MM.1S (cell line): Measurements from ENCODE around the gene PAPPA.

Source experiments
- DNase-seq: peaks from one replicate; pipeline ENCODE4 v3.0.0-alpha.2; 2015
- H2AFZ ChIP-seq: fragments of 300-600 bp; sonication (generic); 2 replicates; pipeline ENCODE4 v1.6.0; 2016; ENCODE audit warnings: antibody characterized with exemption, low read length
- H3F3A ChIP-seq: fragments of 300-600 bp; sonication (generic); 2 replicates; pipeline ENCODE4 v1.6.1; 2016; ENCODE audit warnings: mild to moderate bottlenecking, antibody characterized with exemption, low read length, moderate library complexity, mixed read lengths; ENCODE audit not compliant: insufficient read depth
- H3K27ac ChIP-seq: fragments of 300-600 bp; sonication (generic); 2 replicates; pipeline ENCODE4 v1.5.1; 2016; ENCODE audit warnings: mild to moderate bottlenecking, low read length
- H3K27me3 ChIP-seq: fragments of 300-600 bp; sonication (generic); replicated peaks from 2 replicates; pipeline ENCODE4 v1.6.0; 2016; ENCODE audit warnings: low read length; ENCODE audit not compliant: insufficient read depth
- H3K36me3 ChIP-seq: fragments of 300-600 bp; sonication (generic); replicated peaks from 2 replicates; pipeline ENCODE4 v1.6.1; 2016; ENCODE audit warnings: mild to moderate bottlenecking, low read length, mixed read lengths; ENCODE audit not compliant: insufficient read depth
- H3K4me1 ChIP-seq: fragments of 300-600 bp; sonication (generic); 2 replicates; pipeline ENCODE4 v1.6.1; 2016; ENCODE audit warnings: low read length, mixed read lengths
- H3K4me2 ChIP-seq: fragments of 300-600 bp; sonication (generic); 2 replicates; pipeline ENCODE4 v1.6.0; 2016; ENCODE audit warnings: low read depth, low read length
- H3K4me3 ChIP-seq: fragments of 300-600 bp; sonication (generic); 2 replicates; pipeline ENCODE4 v1.5.1; 2016; ENCODE audit warnings: low read length, mixed read lengths
- H3K79me2 ChIP-seq: fragments of 300-600 bp; sonication (generic); 2 replicates; pipeline ENCODE4 v1.6.1; 2016; ENCODE audit warnings: mixed run types, low read length, mixed read lengths
- H3K9ac ChIP-seq: fragments of 300-600 bp; sonication (generic); 2 replicates; pipeline ENCODE4 v1.6.1; 2016; ENCODE audit warnings: low read length, mixed read lengths
- H3K9me2 ChIP-seq: fragments of 300-600 bp; sonication (generic); replicated peaks from 2 replicates; pipeline ENCODE4 v1.6.1; 2016; ENCODE audit warnings: mild to moderate bottlenecking, low read length, mixed read lengths; ENCODE audit not compliant: insufficient read depth
- H3K9me3 ChIP-seq: fragments of 300-600 bp; sonication (generic); replicated peaks from 2 replicates; pipeline ENCODE4 v1.6.1; 2016; ENCODE audit warnings: mild to moderate bottlenecking, low read length, mixed read lengths; ENCODE audit not compliant: insufficient read depth
- H4K20me1 ChIP-seq: fragments of 300-600 bp; sonication (generic); 2 replicates; pipeline ENCODE4 v1.6.1; 2016; ENCODE audit warnings: mild to moderate bottlenecking, low read length, moderate library complexity, mixed read lengths; ENCODE audit not compliant: insufficient read depth
- EZH2 ChIP-seq: fragments of 300-600 bp; sonication (generic); optimal IDR thresholded peaks from 2 replicates; pipeline ENCODE3; 2017; ENCODE audit warnings: low read depth, mild to moderate bottlenecking, antibody characterized with exemption, low read length, mixed read lengths
- EZH2phosphoT487 ChIP-seq: fragments of 300-600 bp; sonication (generic); IDR thresholded peaks from 2 replicates; pipeline ENCODE4 v1.6.1; 2018; ENCODE audit warnings: antibody characterized with exemption, low read length
- TF ChIP-seq, protein P1 (sequence below): fragments of 300-600 bp; sonication (generic); IDR thresholded peaks from 2 replicates; pipeline ENCODE4 v1.5.1; 2016; ENCODE audit warnings: antibody characterized with exemption, low read length, mixed read lengths

The PAPPA gene

GRCh38 chr9:116361547-116361946, 208.0 kb downstream of the PAPPA start:
- Histone ChIP-seq H3K79me2 (no peaks in the 10 kb centered on the region), H3K36me3 (no peaks in the 10 kb centered on the region), H3K9ac (no peak overlapping the region), H4K20me1 (no peaks in the 10 kb centered on the region), H3K9me2 (no peaks in the 10 kb centered on the region), H3K9me3 (no peaks in the 10 kb centered on the region), H2AFZ (no peak overlapping the region), H3K4me1 (no peaks in the 10 kb centered on the region), H3F3A (no peaks in the 10 kb centered on the region), H3K4me2 (no peak overlapping the region), H3K4me3 (no peak overlapping the region), H3K27ac (no peak overlapping the region), H3K27me3 (no peaks in the 10 kb centered on the region)
- TF ChIP-seq, protein P1, sequence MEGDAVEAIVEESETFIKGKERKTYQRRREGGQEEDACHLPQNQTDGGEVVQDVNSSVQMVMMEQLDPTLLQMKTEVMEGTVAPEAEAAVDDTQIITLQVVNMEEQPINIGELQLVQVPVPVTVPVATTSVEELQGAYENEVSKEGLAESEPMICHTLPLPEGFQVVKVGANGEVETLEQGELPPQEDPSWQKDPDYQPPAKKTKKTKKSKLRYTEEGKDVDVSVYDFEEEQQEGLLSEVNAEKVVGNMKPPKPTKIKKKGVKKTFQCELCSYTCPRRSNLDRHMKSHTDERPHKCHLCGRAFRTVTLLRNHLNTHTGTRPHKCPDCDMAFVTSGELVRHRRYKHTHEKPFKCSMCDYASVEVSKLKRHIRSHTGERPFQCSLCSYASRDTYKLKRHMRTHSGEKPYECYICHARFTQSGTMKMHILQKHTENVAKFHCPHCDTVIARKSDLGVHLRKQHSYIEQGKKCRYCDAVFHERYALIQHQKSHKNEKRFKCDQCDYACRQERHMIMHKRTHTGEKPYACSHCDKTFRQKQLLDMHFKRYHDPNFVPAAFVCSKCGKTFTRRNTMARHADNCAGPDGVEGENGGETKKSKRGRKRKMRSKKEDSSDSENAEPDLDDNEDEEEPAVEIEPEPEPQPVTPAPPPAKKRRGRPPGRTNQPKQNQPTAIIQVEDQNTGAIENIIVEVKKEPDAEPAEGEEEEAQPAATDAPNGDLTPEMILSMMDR: no peak
- TF ChIP-seq EZH2 (no peak), EZH2phosphoT487 (no peak)
- no peak for DNase-seq

GRCh38 chr9:116362493-116362892, 208.9 kb downstream of the PAPPA start:
- no peak for DNase-seq
- Histone ChIP-seq H2AFZ (no peak overlapping the region), H3K36me3 (no peaks in the 10 kb centered on the region), H3K4me1 (no peaks in the 10 kb centered on the region), H3K9me2 (no peaks in the 10 kb centered on the region), H3K27me3 (no peaks in the 10 kb centered on the region), H3F3A (no peaks in the 10 kb centered on the region), H3K4me3 (no peak overlapping the region), H3K4me2 (no peak overlapping the region), H3K27ac (no peak overlapping the region), H3K9ac (no peak overlapping the region), H3K79me2 (no peaks in the 10 kb centered on the region), H3K9me3 (no peaks in the 10 kb centered on the region), H4K20me1 (no peaks in the 10 kb centered on the region)
- TF ChIP-seq EZH2phosphoT487: no peak
- no peak for TF ChIP-seq EZH2
- TF ChIP-seq, protein P1: no peak

GRCh38 chr9:116365056-116365471, 211.5 kb downstream of the PAPPA start:
- no peak for DNase-seq
- Histone ChIP-seq H4K20me1 (no peaks in the 10 kb centered on the region), H3K9ac (no peak overlapping the region), H3K9me2 (no peaks in the 10 kb centered on the region), H3K27ac (no peak overlapping the region), H3K79me2 (no peaks in the 10 kb centered on the region), H3K27me3 (no peaks in the 10 kb centered on the region), H3K4me3 (no peak overlapping the region), H3F3A (no peaks in the 10 kb centered on the region), H3K4me2 (no peak overlapping the region), H3K9me3 (no peaks in the 10 kb centered on the region), H3K36me3 (no peaks in the 10 kb centered on the region), H2AFZ (no peak overlapping the region), H3K4me1 (no peaks in the 10 kb centered on the region)
- TF ChIP-seq EZH2phosphoT487: no peak
- TF ChIP-seq EZH2: no peak
- TF ChIP-seq, protein P1: no peak
